Large intestine (tissue), 3 donors: ENCODE measurements around the gene RGS19. TPM values are rescaled to one million over a fixed set of nuclear protein-coding genes. Genes with fewer than 3 reads are reported as not detected.

Source experiments
- DNase-seq, 2 donors: peaks; one replicate each; pipeline versions ENCODE4 v3.0.0 to v3.0.0-alpha.2; 2013
- H3K27ac ChIP-seq: one replicate; pipeline ENCODE4 v1.5.1; 2013; ENCODE audit warnings: low read length
- H3K27me3 ChIP-seq: 2 replicates; pipeline ENCODE4 v1.6.1; 2013; ENCODE audit warnings: low read length; ENCODE audit not compliant: control insufficient read depth, insufficient read depth
- H3K36me3 ChIP-seq: 2 replicates; pipeline ENCODE4 v1.6.1; 2013; ENCODE audit warnings: low read length; ENCODE audit not compliant: control insufficient read depth, insufficient read depth
- H3K4me1 ChIP-seq: one replicate; pipeline ENCODE4 v1.6.1; 2013; ENCODE audit warnings: low read length; ENCODE audit not compliant: control insufficient read depth, insufficient read depth
- H3K4me3 ChIP-seq: one replicate; pipeline ENCODE4 v1.5.1; 2013; ENCODE audit warnings: low read length
- H3K9me3 ChIP-seq: one replicate; pipeline ENCODE4 v1.6.1; 2013; ENCODE audit warnings: mild to moderate bottlenecking, low read depth, low read length, moderate library complexity; ENCODE audit not compliant: control insufficient read depth
- WGBS: methylation state at CpG from one replicate; pipeline ENCODE4 v1.1.5; 2013; ENCODE audit warnings: low lambda C conversion rate; ENCODE audit not compliant: insufficient coverage; 5-methylcytosine and 5-hydroxymethylcytosine counted together
- polyA plus RNA-seq: library from polyadenylated mRNA; unstranded; fragments of 120-200 nt; gene quantifications from one replicate; pipeline ENCODE4 v1.2.1, GENCODE V29; 2013

The RGS19 gene
- polyA plus RNA-seq, 1 donor, result 5.9 TPM

DNA sequence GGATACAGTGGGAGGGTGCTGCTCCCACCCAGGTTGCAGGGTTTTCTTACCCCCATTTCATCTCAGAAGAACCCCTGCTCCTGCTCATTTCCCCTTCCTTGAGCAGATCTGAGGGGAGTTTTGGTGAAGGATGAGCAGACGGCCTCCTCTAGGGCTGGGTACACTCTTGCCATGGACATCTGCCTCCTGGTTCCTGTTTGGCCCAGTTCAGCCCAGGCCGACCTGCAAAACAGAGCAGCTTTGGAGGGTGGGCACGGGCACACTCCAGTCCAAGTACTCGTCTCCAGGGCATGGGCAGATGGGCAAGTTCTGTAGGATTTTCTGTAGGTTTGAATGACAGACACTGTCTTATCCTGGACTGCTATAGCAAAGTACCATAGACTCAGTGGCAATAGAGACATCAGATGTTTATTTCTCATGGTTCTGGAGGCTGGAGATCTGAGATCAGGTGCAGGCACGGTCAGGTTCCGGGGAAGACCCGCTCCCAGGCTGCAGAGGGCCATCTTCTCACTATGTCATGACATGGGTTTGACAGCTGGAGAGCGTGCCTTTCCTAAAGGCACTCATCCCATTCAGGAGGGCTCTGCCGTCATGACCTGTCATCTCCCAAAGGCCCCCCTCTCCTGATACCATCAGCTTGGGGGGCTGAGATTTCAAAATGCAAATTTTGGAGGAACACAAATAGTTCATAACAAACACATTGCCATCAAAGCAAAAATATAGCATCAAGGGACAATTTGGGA lies 21.8 kb upstream of the RGS19 start:
- Histone ChIP-seq H3K36me3 (no peaks in the 10 kb centered on the region), H3K4me3 (no peak overlapping the region), H3K4me1 (no peaks in the 10 kb centered on the region), H3K27me3 (peaks cover 43% of the 10 kb centered on the region), H3K9me3 (no peaks in the 10 kb centered on the region), H3K27ac (no peak overlapping the region)
- no CpG with 5 or more reads among the region's 9 CpGs for WGBS
- no peak for DNase-seq

DNA sequence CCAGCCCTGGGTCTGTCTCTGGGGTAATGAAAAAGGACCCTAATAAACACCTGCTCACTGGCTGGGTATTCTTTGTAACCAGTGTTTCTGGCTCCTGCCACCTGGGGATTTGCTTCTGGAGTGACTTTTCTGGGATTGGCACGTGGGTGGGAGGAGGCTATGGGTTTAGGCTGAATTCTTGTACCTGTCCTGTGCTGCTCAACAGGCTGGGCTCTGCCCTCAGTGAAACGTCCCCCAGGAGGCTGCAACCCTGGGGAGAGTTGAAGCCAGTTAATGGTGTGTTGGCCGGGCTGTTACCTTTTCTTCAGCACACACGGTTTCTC lies 21.2 kb upstream of the RGS19 start:
- WGBS, result 70% methylated on average over 2 of the region's 4 CpGs
- peaks cover 44% of the 10 kb centered on the region for H3K27me3 ChIP-seq
- no peaks in the 10 kb centered on the region for H3K36me3 ChIP-seq
- no peak overlapping the region for H3K4me3 ChIP-seq
- DNase-seq, result no peak
- H3K4me1 ChIP-seq, result no peaks in the 10 kb centered on the region
- H3K9me3 ChIP-seq, result no peaks in the 10 kb centered on the region
- no peak overlapping the region for H3K27ac ChIP-seq

DNA sequence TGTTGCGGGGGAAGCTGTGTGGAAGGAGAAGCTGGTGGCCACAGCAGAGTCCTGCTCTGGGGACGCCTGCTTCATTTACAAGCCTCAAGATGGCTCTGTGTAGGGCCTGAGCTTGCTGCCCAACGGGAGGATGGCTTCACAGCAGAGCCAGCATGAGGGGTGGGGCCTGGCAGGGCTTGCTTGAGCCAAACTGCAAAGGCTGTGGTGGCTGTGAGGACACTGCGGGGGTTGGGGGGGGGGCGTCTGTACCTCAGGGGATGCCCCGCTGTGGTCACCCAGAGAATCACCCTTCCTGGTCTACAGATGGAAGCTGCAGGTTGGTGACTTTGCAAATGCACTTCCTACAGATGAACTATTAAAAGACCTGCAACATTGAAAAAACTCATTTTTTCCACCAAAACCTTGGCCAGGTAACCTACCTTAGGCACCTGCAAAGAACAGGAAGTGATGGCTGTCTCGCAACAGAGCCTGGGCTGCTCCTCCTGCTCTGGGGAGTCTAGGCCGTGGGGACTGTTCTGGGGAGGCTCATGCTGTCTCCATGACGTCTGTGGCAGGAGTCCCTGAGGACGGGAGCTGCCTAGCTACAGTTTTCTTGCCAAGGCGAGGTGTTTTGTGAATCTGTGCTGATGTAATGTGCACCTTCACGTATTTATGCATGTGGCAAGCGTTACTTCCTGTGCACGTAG lies 20.7 kb upstream of the RGS19 start:
- no peaks in the 10 kb centered on the region for H3K4me1 ChIP-seq
- H3K36me3 ChIP-seq, result no peaks in the 10 kb centered on the region
- no peak overlapping the region for H3K4me3 ChIP-seq
- WGBS, result no CpG with 5 or more reads among the region's 14 CpGs
- no peak overlapping the region for H3K27ac ChIP-seq
- DNase-seq, result no peak
- H3K9me3 ChIP-seq, result no peaks in the 10 kb centered on the region
- H3K27me3 ChIP-seq, result peaks cover 45% of the 10 kb centered on the region

DNA sequence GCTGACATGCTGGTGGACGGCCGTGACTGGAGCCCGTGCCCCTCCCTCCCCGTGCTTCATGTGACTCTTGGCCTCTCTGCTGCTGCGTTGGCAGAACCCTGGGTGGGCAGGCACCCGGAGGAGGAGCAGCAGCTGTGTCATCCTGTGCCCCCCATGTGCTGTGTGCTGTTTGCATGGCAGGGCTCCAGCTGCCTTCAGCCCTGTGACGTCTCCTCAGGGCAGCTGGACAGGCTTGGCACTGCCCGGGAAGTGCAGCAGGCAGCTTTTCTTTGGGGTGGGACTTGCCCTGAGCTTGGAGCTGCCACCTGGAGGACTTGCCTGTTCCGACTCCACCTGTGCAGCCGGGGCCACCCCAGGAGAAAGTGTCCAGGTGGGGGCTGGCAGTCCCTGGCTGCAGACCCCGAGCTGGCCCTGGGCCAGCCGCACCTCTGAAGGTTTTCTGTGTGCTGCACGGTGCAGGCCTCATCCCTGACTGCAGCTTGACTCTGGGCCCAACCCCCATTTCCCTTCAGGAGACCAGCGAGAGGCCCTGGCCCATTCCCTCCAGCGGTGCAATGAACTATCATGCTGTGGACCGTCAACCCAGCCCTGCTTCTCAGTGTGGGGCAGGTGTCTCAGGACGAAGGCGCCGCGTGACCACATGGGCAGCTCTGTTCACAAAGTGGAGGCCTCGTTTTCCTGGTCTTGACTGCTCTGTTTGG lies 19.9 kb upstream of the RGS19 start:
- H3K9me3 ChIP-seq, result no peaks in the 10 kb centered on the region
- no peak overlapping the region for H3K4me3 ChIP-seq
- DNase-seq, result no peak
- no peaks in the 10 kb centered on the region for H3K36me3 ChIP-seq
- H3K27ac ChIP-seq, result no peak overlapping the region
- H3K27me3 ChIP-seq, result peaks cover 44% of the 10 kb centered on the region
- no peaks in the 10 kb centered on the region for H3K4me1 ChIP-seq
- WGBS, result no CpG with 5 or more reads among the region's 21 CpGs

DNA sequence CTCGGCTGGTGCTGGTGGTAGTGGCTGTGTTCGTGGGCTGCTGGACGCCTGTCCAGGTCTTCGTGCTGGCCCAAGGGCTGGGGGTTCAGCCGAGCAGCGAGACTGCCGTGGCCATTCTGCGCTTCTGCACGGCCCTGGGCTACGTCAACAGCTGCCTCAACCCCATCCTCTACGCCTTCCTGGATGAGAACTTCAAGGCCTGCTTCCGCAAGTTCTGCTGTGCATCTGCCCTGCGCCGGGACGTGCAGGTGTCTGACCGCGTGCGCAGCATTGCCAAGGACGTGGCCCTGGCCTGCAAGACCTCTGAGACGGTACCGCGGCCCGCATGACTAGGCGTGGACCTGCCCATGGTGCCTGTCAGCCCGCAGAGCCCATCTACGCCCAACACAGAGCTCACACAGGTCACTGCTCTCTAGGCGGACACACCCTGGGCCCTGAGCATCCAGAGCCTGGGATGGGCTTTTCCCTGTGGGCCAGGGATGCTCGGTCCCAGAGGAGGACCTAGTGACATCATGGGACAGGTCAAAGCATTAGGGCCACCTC lies 19.2 kb upstream of the RGS19 start:
- Histone ChIP-seq H3K4me3 (no peak overlapping the region), H3K27me3 (peaks cover 38% of the 10 kb centered on the region), H3K27ac (no peak overlapping the region), H3K4me1 (no peaks in the 10 kb centered on the region), H3K9me3 (no peaks in the 10 kb centered on the region), H3K36me3 (no peaks in the 10 kb centered on the region)
- no CpG with 5 or more reads among the region's 28 CpGs for WGBS
- no peak for DNase-seq

DNA sequence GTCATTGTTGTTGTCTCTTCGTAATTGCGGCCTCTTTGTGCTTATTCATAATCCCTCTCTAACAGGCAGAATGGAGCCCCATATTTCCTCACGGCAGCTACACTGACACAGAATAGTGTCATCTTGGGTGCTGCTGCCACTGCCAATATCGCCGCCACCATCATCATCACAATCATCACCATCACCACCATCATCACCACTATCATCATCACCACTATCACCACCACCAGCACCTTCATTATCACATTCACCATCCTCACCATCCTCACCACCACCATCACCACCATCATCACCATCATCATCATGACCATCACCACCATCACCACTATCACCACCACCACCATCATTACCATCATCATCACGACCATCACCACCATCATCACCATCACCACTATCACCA lies 17.2 kb upstream of the RGS19 start:
- 100% methylated on average over 2 of the region's 6 CpGs for WGBS

DNA sequence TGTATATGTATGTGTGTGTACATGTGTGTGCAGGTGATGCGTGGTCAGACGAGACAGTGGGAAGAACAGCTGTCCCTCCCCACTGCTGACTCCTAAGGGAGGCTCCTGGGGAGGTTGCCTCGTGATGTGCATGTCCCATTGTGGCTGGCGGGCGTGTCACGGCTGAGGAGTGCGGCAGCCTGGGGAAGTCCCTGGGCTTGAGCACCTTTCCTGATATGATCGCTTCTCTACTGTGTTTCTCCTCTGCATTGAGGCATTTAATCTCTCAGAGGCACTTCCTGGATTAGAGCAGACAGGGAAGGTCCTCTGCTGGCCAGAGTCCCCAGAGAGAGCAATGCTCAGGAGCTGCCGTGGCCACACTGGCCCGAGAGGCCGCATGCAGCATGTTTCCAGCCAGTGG lies 16.6 kb upstream of the RGS19 start:
- Histone ChIP-seq H3K9me3 (no peaks in the 10 kb centered on the region), H3K36me3 (no peaks in the 10 kb centered on the region), H3K27me3 (peaks cover 23% of the 10 kb centered on the region), H3K4me3 (no peak overlapping the region), H3K4me1 (no peaks in the 10 kb centered on the region), H3K27ac (no peak overlapping the region)
- DNase-seq, result no peak
- no CpG with 5 or more reads among the region's 11 CpGs for WGBS

More for the DNA sequence above, 17.2 kb upstream of the RGS19 start:
- peaks cover 29% of the 10 kb centered on the region for H3K27me3 ChIP-seq
- H3K27ac ChIP-seq, result no peak overlapping the region
- no peaks in the 10 kb centered on the region for H3K4me1 ChIP-seq
- H3K4me3 ChIP-seq, result no peak overlapping the region
- no peaks in the 10 kb centered on the region for H3K36me3 ChIP-seq
- H3K9me3 ChIP-seq, result no peaks in the 10 kb centered on the region
- no peak for DNase-seq

DNA sequence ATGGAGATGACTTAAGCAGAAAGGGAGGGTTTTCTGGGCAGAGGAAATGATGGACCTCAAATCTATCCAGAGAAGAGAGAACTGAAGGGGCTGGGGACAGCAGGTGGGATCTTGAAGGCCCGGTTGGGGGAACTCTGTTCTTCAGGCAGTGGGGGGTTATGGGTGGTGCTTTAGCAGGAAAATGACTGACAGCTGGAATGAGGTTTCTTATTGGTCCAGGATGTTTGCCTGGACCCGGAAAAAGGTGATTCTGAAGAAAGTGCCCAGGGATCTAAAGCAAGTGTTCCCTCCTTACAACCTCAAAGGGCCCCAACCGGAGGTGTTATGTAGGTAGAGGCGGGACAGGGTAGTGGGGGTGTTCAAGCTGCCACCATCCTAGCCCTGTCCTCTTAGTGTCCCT lies 16.1 kb upstream of the RGS19 start:
- Histone ChIP-seq H3K4me3 (no peak overlapping the region), H3K27me3 (peaks cover 18% of the 10 kb centered on the region), H3K9me3 (no peaks in the 10 kb centered on the region), H3K4me1 (no peaks in the 10 kb centered on the region), H3K27ac (no peak overlapping the region), H3K36me3 (no peaks in the 10 kb centered on the region)
- no peak for DNase-seq
- WGBS, result no CpG with 5 or more reads among the region's 4 CpGs

DNA sequence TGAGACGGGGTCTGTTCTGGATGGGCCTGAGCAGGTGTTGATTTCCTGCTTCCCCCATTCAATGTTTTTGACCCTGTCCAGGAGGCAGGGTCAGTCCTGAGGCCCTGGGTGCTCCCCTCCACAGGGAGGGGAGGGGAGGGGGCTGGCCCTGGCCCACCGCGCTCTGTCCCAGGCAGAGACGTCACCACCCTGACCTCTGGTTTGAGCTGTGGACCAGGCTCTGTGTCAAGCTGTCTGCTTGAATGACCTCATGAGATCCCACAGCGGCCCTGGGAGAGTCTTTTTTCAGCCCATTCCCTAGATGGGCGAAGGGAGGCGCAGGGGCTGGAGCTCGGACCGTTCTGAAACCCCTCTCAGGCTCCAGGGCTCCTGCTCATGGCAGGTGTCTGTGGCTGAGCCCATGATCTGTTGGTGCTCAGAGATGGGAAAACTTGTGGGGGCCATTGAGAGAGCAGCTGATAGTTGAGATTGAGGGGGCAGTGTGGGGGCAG lies 13.7 kb upstream of the RGS19 start:
- Histone ChIP-seq H3K4me3 (no peak overlapping the region), H3K27ac (no peak overlapping the region), H3K36me3 (no peaks in the 10 kb centered on the region), H3K4me1 (no peaks in the 10 kb centered on the region), H3K27me3 (peaks cover 27% of the 10 kb centered on the region), H3K9me3 (no peaks in the 10 kb centered on the region)
- WGBS, result no CpG with 5 or more reads among the region's 9 CpGs
- DNase-seq, result no peak

DNA sequence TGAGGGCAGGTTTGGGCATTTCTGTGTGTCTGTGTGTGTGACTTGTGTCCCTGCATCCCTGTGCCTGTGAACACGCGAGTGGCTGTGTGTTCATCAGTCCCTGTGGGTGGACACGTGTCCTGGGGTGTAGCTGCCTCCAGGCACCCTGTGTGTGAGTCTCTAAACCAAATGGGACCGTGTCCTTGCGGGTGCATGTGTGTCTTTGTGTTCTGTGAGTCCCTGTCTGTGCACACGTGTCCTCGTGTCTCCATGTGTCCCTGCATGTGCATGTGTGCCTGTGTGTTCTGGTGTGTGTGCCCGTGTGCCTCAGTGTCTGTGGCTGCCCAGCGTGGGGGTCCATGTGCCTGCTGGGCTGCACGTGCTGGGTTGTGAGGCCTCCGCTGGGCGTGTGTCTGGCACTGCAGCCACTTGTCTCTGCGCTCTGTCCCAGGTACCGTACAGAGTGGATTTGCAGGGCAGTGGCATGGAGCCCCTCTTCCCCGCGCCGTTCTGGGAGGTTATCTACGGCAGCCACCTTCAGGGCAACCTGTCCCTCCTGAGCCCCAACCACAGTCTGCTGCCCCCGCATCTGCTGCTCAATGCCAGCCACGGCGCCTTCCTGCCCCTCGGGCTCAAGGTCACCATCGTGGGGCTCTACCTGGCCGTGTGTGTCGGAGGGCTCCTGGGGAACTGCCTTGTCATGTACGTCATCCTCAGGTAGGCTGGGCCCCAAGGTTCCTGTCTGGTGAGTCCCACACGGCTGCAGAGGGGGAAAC lies 13.1 kb upstream of the RGS19 start:
- H3K4me1 ChIP-seq, result no peaks in the 10 kb centered on the region
- H3K27ac ChIP-seq, result no peak overlapping the region
- H3K36me3 ChIP-seq, result no peaks in the 10 kb centered on the region
- H3K9me3 ChIP-seq, result no peaks in the 10 kb centered on the region
- no CpG with 5 or more reads among the region's 27 CpGs for WGBS
- H3K27me3 ChIP-seq, result peaks cover 27% of the 10 kb centered on the region
- H3K4me3 ChIP-seq, result no peak overlapping the region
- no peak for DNase-seq
